Neural cell (in vitro differentiated cells): Measurements from ENCODE around the gene GANAB. TPM values are rescaled to one million over a fixed set of nuclear protein-coding genes. Genes with fewer than 3 reads are reported as not detected.

Experiments used
- H2AFZ ChIP-seq: fragments of 200-600, 300-800 bp; sonication (generic), shearing (Covaris generic); 2 replicates; pipeline ENCODE4 v1.6.0; 2014; ENCODE audit warnings: low read depth, mild to moderate bottlenecking, antibody characterized with exemption, low read length, moderate library complexity
- H3F3A ChIP-seq: fragments of 200-600 bp; shearing (Covaris generic); 2 replicates; pipeline ENCODE4 v1.6.1; 2016; ENCODE audit warnings: mild to moderate bottlenecking, moderate library complexity, mixed read lengths, antibody characterized with exemption, low read length; ENCODE audit not compliant: insufficient read depth, poor library complexity, severe bottlenecking
- H3K27ac ChIP-seq: fragments of 200-600, 300-800 bp; sonication (generic), shearing (Covaris generic); 2 replicates; pipeline ENCODE4 v1.5.1; 2014; ENCODE audit warnings: mild to moderate bottlenecking, low read length, moderate library complexity
- H3K27me3 ChIP-seq: fragments of 300-800, 200-600 bp; sonication (generic), shearing (Covaris generic); 2 replicates; pipeline ENCODE4 v1.6.0; 2014; ENCODE audit warnings: mild to moderate bottlenecking, low read depth, low read length, moderate library complexity; ENCODE audit not compliant: insufficient read depth
- H3K36me3 ChIP-seq: fragments of 300-800, 200-600 bp; sonication (generic), shearing (Covaris generic); 2 replicates; pipeline ENCODE4 v1.5.1; 2014; ENCODE audit warnings: mild to moderate bottlenecking, antibody characterized with exemption, low read length, moderate library complexity; ENCODE audit not compliant: insufficient read depth
- H3K4me2 ChIP-seq: fragments of 300-800, 200-600 bp; sonication (generic), shearing (Covaris generic); 2 replicates; pipeline ENCODE4 v1.6.0; 2014; ENCODE audit warnings: mild to moderate bottlenecking, low read length
- H3K4me3 ChIP-seq: fragments of 300-800, 200-600 bp; sonication (generic), shearing (Covaris generic); 2 replicates; pipeline ENCODE4 v1.5.1; 2014; ENCODE audit warnings: mild to moderate bottlenecking, low read length, moderate library complexity
- H3K79me2 ChIP-seq: fragments of 200-600 bp; shearing (Covaris generic); replicated peaks from 2 replicates; pipeline ENCODE4 v1.6.0; 2014; ENCODE audit warnings: mild to moderate bottlenecking, low read length, moderate library complexity; ENCODE audit not compliant: insufficient read depth
- H3K9ac ChIP-seq: fragments of 300-800, 200-600 bp; sonication (generic), shearing (Covaris generic); 2 replicates; pipeline ENCODE4 v1.6.1; 2016; ENCODE audit warnings: mild to moderate bottlenecking, low read length, mixed read lengths
- H3K9me2 ChIP-seq: fragments of 200-600 bp; shearing (Covaris generic); 2 replicates; pipeline ENCODE4 v1.6.1; 2016; ENCODE audit warnings: mild to moderate bottlenecking, low read length, mixed read lengths; ENCODE audit not compliant: insufficient read depth
- H3K9me3 ChIP-seq: fragments of 200-600, 300-800 bp; sonication (generic), shearing (Covaris generic); 2 replicates; pipeline ENCODE4 v1.6.1; 2016; ENCODE audit warnings: mild to moderate bottlenecking, mixed run types, low read length, moderate library complexity, mixed read lengths
- H4K20me1 ChIP-seq: fragments of 200-600 bp; shearing (Covaris generic); 2 replicates; pipeline ENCODE4 v1.6.1; 2016; ENCODE audit warnings: mild to moderate bottlenecking, mixed run types; ENCODE audit not compliant: insufficient read depth
- CTCF ChIP-seq: fragments of 450-650 bp; IDR thresholded peaks from 2 replicates; pipeline ENCODE4 v1.5.1; 2014; ENCODE audit warnings: antibody characterized with exemption, mild to moderate bottlenecking, moderate library complexity; ENCODE audit not compliant: poor library complexity, severe bottlenecking
- EP300 ChIP-seq: fragments of 450-650 bp; conservative IDR thresholded peaks from 2 replicates; pipeline ENCODE4 v1.6.1; 2014; ENCODE audit warnings: antibody characterized with exemption, mild to moderate bottlenecking, moderate library complexity; ENCODE audit not compliant: poor library complexity, severe bottlenecking
- MXI1 ChIP-seq: fragments of 450-650 bp; conservative IDR thresholded peaks from 2 replicates; pipeline ENCODE4 v1.6.1; 2014; ENCODE audit warnings: antibody characterized with exemption, mild to moderate bottlenecking; ENCODE audit not compliant: poor library complexity, severe bottlenecking
- POLR2AphosphoS5 ChIP-seq: IDR thresholded peaks from 2 replicates; pipeline ENCODE4 v1.6.1; 2012
- RAD21 ChIP-seq: fragments of 450-650 bp; conservative IDR thresholded peaks from 2 replicates; pipeline ENCODE4 v1.6.1; 2014; ENCODE audit warnings: antibody characterized with exemption, mild to moderate bottlenecking, moderate library complexity
- REST ChIP-seq: IDR thresholded peaks from 2 replicates; pipeline ENCODE4 v1.6.1; 2012; ENCODE audit warnings: borderline replicate concordance
- SMC3 ChIP-seq: fragments of 450-650 bp; conservative IDR thresholded peaks from 2 replicates; pipeline ENCODE4 v1.6.1; 2014; ENCODE audit warnings: antibody characterized with exemption, mild to moderate bottlenecking, moderate library complexity; ENCODE audit not compliant: poor library complexity
- TAF1 ChIP-seq: IDR thresholded peaks from 2 replicates; pipeline ENCODE4 v1.6.1; 2012; ENCODE audit warnings: low read depth
- polyA plus RNA-seq: library from polyadenylated mRNA; depleted of rRNA; stranded (reverse); fragments of >200 nt; gene quantifications from 2 replicates; pipeline ENCODE4 v1.2.3, GENCODE V29; 2014

Gene GANAB
- polyA plus RNA-seq, 1 donor from 2014 or later: 62.7 TPM

GRCh38 chr11:62665599-62666258, 19.3 kb upstream of the GANAB start:
- H3F3A ChIP-seq: no peaks in the 10 kb centered on the region
- H3K79me2 ChIP-seq: peaks cover 10% of the 10 kb centered on the region
- H3K9ac ChIP-seq: peak overlapping the region; percentile 96
- H3K36me3 ChIP-seq: no peaks in the 10 kb centered on the region
- H3K4me2 ChIP-seq: peak overlapping the region; percentile 78
- H3K9me2 ChIP-seq: no peaks in the 10 kb centered on the region
- H3K27ac ChIP-seq: peak overlapping the region; percentile 95
- H3K27me3 ChIP-seq: no peaks in the 10 kb centered on the region
- no peaks in the 10 kb centered on the region for H3K9me3 ChIP-seq
- peak overlapping the region; percentile 40 for H2AFZ ChIP-seq
- H3K4me3 ChIP-seq: peak overlapping the region; percentile 95
- no peak for TF ChIP-seq TAF1
- TF ChIP-seq POLR2AphosphoS5: no peak
- no peak for TF ChIP-seq SMC3
- H4K20me1 ChIP-seq: no peaks in the 10 kb centered on the region

GRCh38 chr11:62665075-62665598, 18.7 kb upstream of the GANAB start, which contains the start of the genes C11orf98 and CSKMT:
C11orf98 (minus strand) TSS chr11:62665210; CDS start chr11:62665169, 41 bp downstream.
CSKMT (plus strand) TSS chr11:62665312; CDS start chr11:62665880, 568 bp downstream.
- Histone ChIP-seq H3K36me3 (no peaks in the 10 kb centered on the region), H3K27me3 (no peaks in the 10 kb centered on the region), H3K4me3 (peak within 1 kb of the TSS; percentile 95), H3K9me3 (no peaks in the 10 kb centered on the region), H3K9me2 (no peaks in the 10 kb centered on the region), H3K4me2 (peak within 1 kb of the TSS; percentile 78), H3K27ac (peak within 1 kb of the TSS; percentile 95), H3K9ac (peak within 1 kb of the TSS; percentile 96), H3K79me2 (peaks cover 10% of the 10 kb centered on the region), H4K20me1 (no peaks in the 10 kb centered on the region), H3F3A (no peaks in the 10 kb centered on the region), H2AFZ (peak within 1 kb of the TSS; percentile 80)
- TF ChIP-seq RAD21: no peak
- TF ChIP-seq EP300: peak; percentile 18
- TF ChIP-seq TAF1: peak; percentile 93
- peak; percentile 83 for TF ChIP-seq REST
- TF ChIP-seq CTCF: no peak
- peak; percentile 99 for TF ChIP-seq POLR2AphosphoS5
- peak; percentile 49 for TF ChIP-seq MXI1
